ENCODE measurements around the gene PREB. TPM values are rescaled to one million over a fixed set of nuclear protein-coding genes. Genes with fewer than 3 reads are reported as not detected.
A peak's percentile ranks its signal among the peaks of the same experiment; 100 is the strongest.

Gene PREB
- total RNA-seq, 2 experiments from 2014 or later, result 60.0 to 65.3 TPM

GRCh38 chr2:27095745-27096651, 38.4 kb downstream of the PREB start:
- Mint-ChIP-seq H3K4me3 (no peak overlapping the region), H3K4me1 (peaks cover 16% of the 10 kb centered on the region), H3K36me3 (ENCODE audit: low read depth) (no peaks in the 10 kb centered on the region), H3K27ac (peak overlapping the region; percentile 50), H3K9me3 (no peaks in the 10 kb centered on the region), H3K27me3 (no peaks in the 10 kb centered on the region)
- CTCF ChIA-PET, result interaction anchor here (0.6 to 2.3 kb wide), 8 partner anchors 8 to 184 kb away, joined by 3 to 8 read pairs (median 4); no protein-coding TSS in a partner anchor
- POLR2A ChIA-PET, result no interaction called here
- DNase-seq, result peak; percentile 57

- no peaks in the 10 kb centered on the region for H3K36me3 Mint-ChIP-seq (ENCODE audit: low read depth)
- ChIA-PET CTCF (interaction anchor here (0.6 to 1.3 kb wide), 5 partner anchors 9 to 96 kb away, joined by 3 to 4 read pairs (median 4); no protein-coding TSS in a partner anchor), POLR2A (no interaction called here)
- H3K27me3 Mint-ChIP-seq, result no peaks in the 10 kb centered on the region
- H3K9me3 Mint-ChIP-seq, result no peaks in the 10 kb centered on the region
- DNase-seq, result no peak
- peaks cover 16% of the 10 kb centered on the region for H3K4me1 Mint-ChIP-seq
- no peak overlapping the region for H3K27ac Mint-ChIP-seq
- no peak overlapping the region for H3K4me3 Mint-ChIP-seq
Measured at GRCh38 chr2:27095427-27095744, 39.0 kb downstream of the PREB start.

- CTCF ChIA-PET, result interaction anchor here (0.6 to 1.5 kb wide), 4 partner anchors 10 to 133 kb away, joined by 3 to 4 read pairs (median 3); no protein-coding TSS in a partner anchor
- Mint-ChIP-seq H3K27ac (no peak overlapping the region), H3K4me1 (peaks cover 21% of the 10 kb centered on the region), H3K27me3 (no peaks in the 10 kb centered on the region), H3K36me3 (ENCODE audit: low read depth) (no peaks in the 10 kb centered on the region), H3K9me3 (no peaks in the 10 kb centered on the region), H3K4me3 (no peak overlapping the region)
- POLR2A ChIA-PET, result no interaction called here
- DNase-seq, result no peak
Measured at GRCh38 chr2:27094353-27094984, 40.0 kb downstream of the PREB start.

- ChIA-PET CTCF (interaction anchor here (1.1 to 1.5 kb wide), 3 partner anchors 10 to 186 kb away, joined by 3 to 6 read pairs (median 4); no protein-coding TSS in a partner anchor), POLR2A (no interaction called here)
- peaks cover 23% of the 10 kb centered on the region for H3K4me1 Mint-ChIP-seq
- no peaks in the 10 kb centered on the region for H3K27me3 Mint-ChIP-seq
- no peak for DNase-seq
- H3K9me3 Mint-ChIP-seq, result no peaks in the 10 kb centered on the region
- no peak overlapping the region for H3K4me3 Mint-ChIP-seq
- H3K36me3 Mint-ChIP-seq (ENCODE audit: low read depth), result no peaks in the 10 kb centered on the region
- H3K27ac Mint-ChIP-seq, result no peak overlapping the region
Measured at GRCh38 chr2:27093430-27094352, 40.7 kb downstream of the PREB start.

GRCh38 chr2:27092696-27093429, 41.6 kb downstream of the PREB start:
- no peak overlapping the region for H3K4me3 Mint-ChIP-seq
- ChIA-PET POLR2A (no interaction called here), CTCF (interaction anchor here (1.1 to 1.9 kb wide), 4 partner anchors 9 to 210 kb away, joined by 3 to 6 read pairs (median 4); no protein-coding TSS in a partner anchor)
- no peaks in the 10 kb centered on the region for H3K27me3 Mint-ChIP-seq
- no peak overlapping the region for H3K27ac Mint-ChIP-seq
- no peaks in the 10 kb centered on the region for H3K36me3 Mint-ChIP-seq (ENCODE audit: low read depth)
- no peaks in the 10 kb centered on the region for H3K9me3 Mint-ChIP-seq
- peaks cover 28% of the 10 kb centered on the region for H3K4me1 Mint-ChIP-seq
- no peak for DNase-seq

- Mint-ChIP-seq H3K27me3 (no peaks in the 10 kb centered on the region), H3K4me1 (peaks cover 37% of the 10 kb centered on the region), H3K4me3 (no peak overlapping the region), H3K36me3 (ENCODE audit: low read depth) (no peaks in the 10 kb centered on the region), H3K9me3 (no peaks in the 10 kb centered on the region), H3K27ac (no peak overlapping the region)
- DNase-seq, result no peak
- ChIA-PET POLR2A (no interaction called here), CTCF (interaction anchor here (0.9 to 1.9 kb wide), 2 partner anchors 195 to 211 kb away, joined by 3 to 4 read pairs; no protein-coding TSS in a partner anchor)
Measured at GRCh38 chr2:27091746-27092695, 42.4 kb downstream of the PREB start.

- DNase-seq, result no peak
- no peaks in the 10 kb centered on the region for H3K36me3 Mint-ChIP-seq (ENCODE audit: low read depth)
- ChIA-PET POLR2A (interaction anchor here (0.7 kb wide), 1 partner anchor 205 kb away, joined by 3 read pairs; no protein-coding TSS in a partner anchor), CTCF (interaction anchor here (0.7 to 1.8 kb wide), 7 partner anchors 10 to 1259 kb away, joined by 3 to 5 read pairs (median 3); partner anchors contain the start of genes OST4 and TMEM214)
- H3K27me3 Mint-ChIP-seq, result no peaks in the 10 kb centered on the region
- H3K4me1 Mint-ChIP-seq, result peaks cover 36% of the 10 kb centered on the region
- H3K27ac Mint-ChIP-seq, result no peak overlapping the region
- no peaks in the 10 kb centered on the region for H3K9me3 Mint-ChIP-seq
- H3K4me3 Mint-ChIP-seq, result no peak overlapping the region
Measured at GRCh38 chr2:27089111-27089954, 45.1 kb downstream of the PREB start.

GRCh38 chr2:27088634-27089033, 45.8 kb downstream of the PREB start:
- POLR2A ChIA-PET, result no interaction called here

GRCh38 chr2:27087823-27088410, 46.5 kb downstream of the PREB start:
- H3K27me3 Mint-ChIP-seq, result no peaks in the 10 kb centered on the region
- no peaks in the 10 kb centered on the region for H3K36me3 Mint-ChIP-seq (ENCODE audit: low read depth)
- peak overlapping the region; percentile 79 for H3K4me3 Mint-ChIP-seq
- CTCF ChIA-PET, result interaction anchor here (1.0 to 4.4 kb wide), 6 partner anchors 12 to 235 kb away, joined by 3 to 21 read pairs (median 6); partner anchors contain the start of genes MPV17, OST4 and PREB
- H3K9me3 Mint-ChIP-seq, result no peaks in the 10 kb centered on the region
- POLR2A ChIA-PET, result no interaction called here
- no peak for DNase-seq
- H3K4me1 Mint-ChIP-seq, result peaks cover 41% of the 10 kb centered on the region
- no peak overlapping the region for H3K27ac Mint-ChIP-seq

More at GRCh38 chr2:27088634-27089033, 45.8 kb downstream of the PREB start:
- Mint-ChIP-seq H3K4me1 (peaks cover 40% of the 10 kb centered on the region), H3K4me3 (no peak overlapping the region), H3K9me3 (no peaks in the 10 kb centered on the region), H3K27me3 (no peaks in the 10 kb centered on the region), H3K36me3 (ENCODE audit: low read depth) (no peaks in the 10 kb centered on the region), H3K27ac (no peak overlapping the region)
- CTCF ChIA-PET, result interaction anchor here (1.0 to 4.4 kb wide), 6 partner anchors 11 to 234 kb away, joined by 3 to 21 read pairs (median 5); partner anchors contain the start of genes MPV17, OST4, PREB and TMEM214
- no peak for DNase-seq
